H1 (cell line): ENCODE measurements around the gene PMFBP1. TPM values are rescaled to one million over a fixed set of nuclear protein-coding genes. Genes with fewer than 3 reads are reported as not detected.

ENCODE experiments used
- CTCF ChIA-PET: fragments of 300-600 bp; sonication (Branson Sonifier 250); formaldehyde crosslinking; loops from one replicate; lab custom pipeline; 2021; ENCODE audit not compliant: partially characterized antibody; lab: Charles Lee
- POLR2A ChIA-PET: fragments of 300-600 bp; sonication (Branson Sonifier 250); formaldehyde crosslinking; loops from one replicate; lab custom pipeline; 2021; ENCODE audit warnings: inconsistent platforms; ENCODE audit not compliant: partially characterized antibody; lab: Charles Lee
- DNase-seq, 2 experiments: peaks; one replicate each; pipeline versions ENCODE4 v3.0.0 to v3.0.0-alpha.2; 2010 to 2022; ENCODE audit warnings: low spot score in 2 of 2, low read depth in 1 of 2, mixed read lengths in 1 of 2
- FAIRE-seq: peaks from 2 replicates; lab custom pipeline; 2011; peaks lifted over from hg19 to GRCh38; lab: Jason Lieb, UNC
- H2AFZ ChIP-seq: 2 replicates; pipeline ENCODE4 v1.8.1; 2012; ENCODE audit warnings: low read length, inconsistent platforms
- H2AK5ac ChIP-seq: 2 replicates; pipeline ENCODE4 v1.6.1; 2013; ENCODE audit warnings: low read depth, low read length
- H2BK120ac ChIP-seq: replicated peaks from 2 replicates; pipeline ENCODE3; 2013; ENCODE audit warnings: low read depth, low read length, inconsistent platforms
- H2BK12ac ChIP-seq: 2 replicates; pipeline ENCODE4 v1.6.1; 2013; ENCODE audit warnings: low read depth, low read length
- H2BK15ac ChIP-seq: 2 replicates; pipeline ENCODE4 v1.6.1; 2013; ENCODE audit warnings: low read length
- H2BK20ac ChIP-seq: 2 replicates; pipeline ENCODE4 v1.6.1; 2013; ENCODE audit warnings: low read length
- H2BK5ac ChIP-seq: 2 replicates; pipeline ENCODE4 v1.6.1; 2013; ENCODE audit warnings: low read depth, low read length
- H3K14ac ChIP-seq: 2 replicates; pipeline ENCODE4 v1.6.1; 2013; ENCODE audit warnings: inconsistent platforms; ENCODE audit not compliant: insufficient read length
- H3K18ac ChIP-seq: 2 replicates; pipeline ENCODE4 v1.6.1; 2013; ENCODE audit warnings: low read length; ENCODE audit errors: extremely low read depth
- H3K23ac ChIP-seq: 2 replicates; pipeline ENCODE4 v1.6.1; 2013; ENCODE audit warnings: inconsistent platforms; ENCODE audit not compliant: insufficient read length
- H3K23me2 ChIP-seq: 2 replicates; pipeline ENCODE4 v1.6.1; 2013; ENCODE audit warnings: low read depth, low read length
- H3K27ac ChIP-seq: 2 replicates; pipeline ENCODE4 v1.6.1; 2011; ENCODE audit warnings: low read depth, low read length, inconsistent platforms
- H3K27me3 ChIP-seq, 4 experiments: replicated peaks in 1 of 4; 1 replicate in 1 of 4; 2 replicates in 3 of 4; pipeline versions ENCODE4 v1.6.1 to v1.8.1; 2011 to 2013; ENCODE audit warnings: low read length in 3 of 4, mild to moderate bottlenecking in 3 of 4, inconsistent platforms in 2 of 4, mixed read lengths in 2 of 4, moderate library complexity in 1 of 4; ENCODE audit not compliant: control insufficient read depth in 3 of 4, insufficient read depth in 3 of 4; ENCODE audit errors: extremely low read depth in 1 of 4
- H3K36me3 ChIP-seq, 4 experiments: 2 replicates each; pipeline versions ENCODE4 v1.6.1 to v1.8.1; 2011 to 2013; ENCODE audit warnings: mild to moderate bottlenecking in 4 of 4, low read length in 3 of 4, moderate library complexity in 2 of 4, control low read depth in 1 of 4, inconsistent platforms in 1 of 4; ENCODE audit not compliant: insufficient read depth in 4 of 4, control insufficient read depth in 2 of 4
- H3K4ac ChIP-seq: replicated peaks from 2 replicates; pipeline ENCODE3; 2013; ENCODE audit warnings: low read length, low read depth, mixed read lengths, inconsistent platforms; ENCODE audit not compliant: insufficient read length
- H3K4me1 ChIP-seq, 4 experiments: replicated peaks in 1 of 4; 1 replicate in 1 of 4; 2 replicates in 3 of 4; pipeline versions ENCODE4 v1.6.1 to v1.8.1; 2011 to 2013; ENCODE audit warnings: low read length in 3 of 4, inconsistent platforms in 2 of 4, mixed read lengths in 1 of 4; ENCODE audit not compliant: insufficient read depth in 4 of 4, control insufficient read depth in 3 of 4
- H3K4me2 ChIP-seq, 2 experiments: 2 replicates each; pipeline versions ENCODE4 v1.6.1 to v1.8.1; 2011 to 2013; ENCODE audit warnings: low read depth in 2 of 2, low read length in 2 of 2, control low read depth in 1 of 2, inconsistent platforms in 1 of 2, mild to moderate bottlenecking in 1 of 2; ENCODE audit not compliant: insufficient read depth in 1 of 2
- H3K4me3 ChIP-seq, 4 experiments: fragments of 200-600, 300-600 bp in 1 of 4; sonication (generic), shearing (Covaris generic), sonication (Bioruptor Twin) in 1 of 4; 2 replicates each; pipeline versions ENCODE4 v1.5.1 to v1.8.1; 2011 to 2016; ENCODE audit warnings: low read length in 4 of 4, low read depth in 3 of 4, control low read depth in 2 of 4, inconsistent platforms in 2 of 4, mild to moderate bottlenecking in 2 of 4, mixed read lengths in 1 of 4, moderate library complexity in 1 of 4; ENCODE audit not compliant: insufficient read depth in 2 of 4; ENCODE audit errors: extremely low read depth in 1 of 4
- H3K56ac ChIP-seq: replicated peaks from 2 replicates; pipeline ENCODE3; 2013; ENCODE audit warnings: low read depth, mild to moderate bottlenecking, mixed read lengths, low read length, inconsistent platforms; ENCODE audit not compliant: insufficient read length
- H3K79me1 ChIP-seq: 2 replicates; pipeline ENCODE4 v1.6.1; 2013; ENCODE audit warnings: low read depth, low read length, control low read depth
- H3K79me2 ChIP-seq, 2 experiments: 2 replicates each; pipeline versions ENCODE4 v1.6.1 to v1.8.1; 2012 to 2013; ENCODE audit warnings: low read length in 2 of 2, mild to moderate bottlenecking in 2 of 2, inconsistent platforms in 1 of 2; ENCODE audit not compliant: insufficient read depth in 2 of 2, control insufficient read depth in 1 of 2
- H3K9ac ChIP-seq, 4 experiments: replicated peaks in 1 of 4; 1 replicate in 1 of 4; 2 replicates in 3 of 4; pipeline versions ENCODE4 v1.6.1 to v1.8.1; 2011 to 2013; ENCODE audit warnings: low read depth in 3 of 4, low read length in 3 of 4, control low read depth in 2 of 4, mild to moderate bottlenecking in 2 of 4, moderate library complexity in 2 of 4, inconsistent platforms in 1 of 4; ENCODE audit errors: extremely low read depth in 1 of 4
- H3K9me3 ChIP-seq, 2 experiments: 2 replicates each; pipeline versions ENCODE4 v1.6.1 to v1.8.1; 2012 to 2013; ENCODE audit warnings: mild to moderate bottlenecking in 2 of 2, moderate library complexity in 2 of 2, control low read depth in 1 of 2, inconsistent platforms in 1 of 2, low read depth in 1 of 2, low read length in 1 of 2, mixed read lengths in 1 of 2; ENCODE audit not compliant: insufficient read depth in 2 of 2
- H4K20me1 ChIP-seq, 2 experiments: replicated peaks in 1 of 2; 2 replicates each; pipeline versions ENCODE3 to v1.8.1; 2011 to 2013; ENCODE audit warnings: inconsistent platforms in 2 of 2, low read length in 2 of 2, mild to moderate bottlenecking in 1 of 2; ENCODE audit not compliant: insufficient read depth in 2 of 2, control insufficient read depth in 1 of 2
- H4K5ac ChIP-seq: 2 replicates; pipeline ENCODE4 v1.6.1; 2013; ENCODE audit warnings: low read length, low read depth, mixed read lengths, inconsistent platforms; ENCODE audit not compliant: insufficient read length
- H4K8ac ChIP-seq: 2 replicates; pipeline ENCODE4 v1.8.0; 2013; ENCODE audit warnings: mild to moderate bottlenecking, moderate library complexity, low read length, inconsistent platforms; ENCODE audit not compliant: insufficient read depth; ENCODE audit errors: extremely low read depth
- H4K91ac ChIP-seq: replicated peaks from 2 replicates; pipeline ENCODE3; 2013; ENCODE audit warnings: low read length, mixed read lengths, inconsistent platforms; ENCODE audit not compliant: insufficient read length
- ATF2 ChIP-seq: IDR thresholded peaks from 2 replicates; pipeline ENCODE4 v1.6.1; 2012; ENCODE audit warnings: low read length, inconsistent platforms
- CBX8 ChIP-seq: fragments of 300-800, 300-1000 bp; sonication (generic); IDR thresholded peaks from 2 replicates; pipeline ENCODE4 v1.7.1; 2016; ENCODE audit warnings: low read depth, low read length, borderline replicate concordance
- CHD1 ChIP-seq: IDR thresholded peaks from 2 replicates; pipeline ENCODE4 v1.6.1; 2012; ENCODE audit warnings: low read depth, low read length, improper control_type of control experiment
- CHD2 ChIP-seq: IDR thresholded peaks from 2 replicates; pipeline ENCODE4 v1.6.1; 2012; ENCODE audit warnings: low read length, improper control_type of control experiment
- NANOG ChIP-seq: IDR thresholded peaks from 2 replicates; pipeline ENCODE4 v1.6.1; 2011; ENCODE audit warnings: low read length, low read depth, mild to moderate bottlenecking, inconsistent platforms; ENCODE audit not compliant: insufficient read depth, poor library complexity, severe bottlenecking
- TCF12 ChIP-seq: IDR thresholded peaks from 2 replicates; pipeline ENCODE4 v1.6.1; 2011; ENCODE audit warnings: low read depth, mild to moderate bottlenecking, low read length
- USF2 ChIP-seq: IDR thresholded peaks from 2 replicates; pipeline ENCODE4 v1.6.1; 2011; ENCODE audit warnings: low read length, improper control_type of control experiment
- WGBS, 2 experiments: shearing (Covaris generic) in 1 of 2; methylation state at CpG; one replicate each; pipeline versions ENCODE4 v1.1.6 to v1.1.7; 2013 to 2015; ENCODE audit warnings: low lambda C conversion rate in 2 of 2, mixed read lengths in 2 of 2, inconsistent platforms in 1 of 2, low coverage in 1 of 2, missing lambda C conversion rate in 1 of 2; ENCODE audit not compliant: insufficient replicate concordance in 2 of 2, insufficient coverage in 1 of 2, insufficient read length in 1 of 2; ENCODE audit errors: extremely low coverage in 1 of 2, missing lambda C conversion rate in 1 of 2; 5-methylcytosine and 5-hydroxymethylcytosine counted together
- polyA plus RNA-seq, 7 experiments: library from polyadenylated mRNA; depleted of rRNA in 3 of 7; stranded (reverse) in 5 of 7; unstranded in 2 of 7; fragments of >200 nt in 5 of 7; fragments of 200-250 nt in 2 of 7; gene quantifications; 1 replicate in 5 of 7; 2 replicates in 1 of 7; 4 replicates in 1 of 7; pipeline versions ENCODE4 v1.2.1 to v1.2.3, GENCODE V29; 2011 to 2013; ENCODE audit warnings: missing spikeins in 2 of 7, mixed read lengths in 2 of 7
- total RNA-seq: library from RNA; stranded (reverse); fragmentation: NEBNext Ultra II Directional; extraction: Animal tissue kit (Norgen Biotek cat#: 25700); gene quantifications from 2 replicates; pipeline ENCODE4 v1.2.1, GENCODE V29; 2021

The PMFBP1 gene
- total and polyA plus RNA-seq, 2 of the 8 experiments (the other 6 are each of a cell fraction or from before 2014, with no cell fraction given) = 0.32 to 1.6 TPM

GRCh38 chr16:72093448-72094265 is 78.3 kb downstream of the PMFBP1 start, which contains the start of the genes DHX38 and TXNL4B:
Gene DHX38 (plus strand): TSS chr16:72093847. CDS start chr16:72096158, 2,311 bp downstream.
Gene TXNL4B (minus strand): TSS chr16:72093620. CDS start chr16:72090749, 2,871 bp downstream.
- 3% methylated on average over 42 of the region's 43 CpGs; no CpG with 5 or more reads in 1 of the 2 experiments for WGBS, 2 experiments
- no peak within 1 kb of the TSS for H3K23ac ChIP-seq
- no peak within 1 kb of the TSS for H2BK15ac ChIP-seq
- H3K9me3 ChIP-seq = no peaks in the 10 kb centered on the region
- H2BK120ac ChIP-seq = no peak within 1 kb of the TSS
- H3K27me3 ChIP-seq = no peaks in the 10 kb centered on the region
- DNase-seq (peak; percentile 85 to 94), FAIRE-seq (peak; percentile 81)
- H3K27ac ChIP-seq = peak within 1 kb of the TSS; percentile 93
- peaks cover 4 to 44% of the 10 kb centered on the region in 2 experiments for H3K79me2 ChIP-seq
- H2BK20ac ChIP-seq = no peak within 1 kb of the TSS
- H2AFZ ChIP-seq = peak within 1 kb of the TSS; percentile 79
- H4K8ac ChIP-seq = peak within 1 kb of the TSS; percentile 94
- H3K4ac ChIP-seq = peak within 1 kb of the TSS; percentile 50
- peaks cover 2 to 5% of the 10 kb centered on the region in 2 experiments for H4K20me1 ChIP-seq
- ChIA-PET POLR2A (interaction anchor here (0.6 to 4.7 kb wide), 21 partner anchors 9 to 1084 kb away, joined by 3 to 23 read pairs (median 3); no protein-coding TSS in a partner anchor), CTCF (interaction anchor here (0.9 to 11.4 kb wide), 5 partner anchors 20 to 30 kb away, joined by 3 to 108 read pairs (median 4); partner anchors contain the start of gene HPR)
- peak within 1 kb of the TSS; percentile 76 to 91 (median 88) for H3K9ac ChIP-seq
- H3K4me3 ChIP-seq = peak within 1 kb of the TSS; percentile 93 to 100 (median 98)
- H3K23me2 ChIP-seq = peaks cover 8% of the 10 kb centered on the region; the same call in 1 of the 2 replicates
- peak within 1 kb of the TSS; percentile 41; the same call in 1 of the 2 replicates for H2BK12ac ChIP-seq
- H3K18ac ChIP-seq = 0 out of 2 replicates have a peak within 1 kb of the TSS, but pooled peaks have one; percentile 38
- peak within 1 kb of the TSS; percentile 85 to 92 for H3K4me2 ChIP-seq
- H3K56ac ChIP-seq = peak within 1 kb of the TSS; percentile 70
- H4K91ac ChIP-seq = peak within 1 kb of the TSS; percentile 58
- peaks cover 0 to 6% (median under 1%) of the 10 kb centered on the region in 4 experiments; a peak in 2 of 7 replicates for H3K4me1 ChIP-seq
- H2AK5ac ChIP-seq = peak within 1 kb of the TSS; percentile 75
- peak within 1 kb of the TSS; percentile 37 for H4K5ac ChIP-seq
- peak within 1 kb of the TSS; percentile 69; the same call in 1 of the 2 replicates for H2BK5ac ChIP-seq
- no peak within 1 kb of the TSS for H3K14ac ChIP-seq
- peaks cover 6% of the 10 kb centered on the region for H3K79me1 ChIP-seq
- peaks cover 3 to 32% (median 19%) of the 10 kb centered on the region in 4 experiments; a peak in 7 of 8 replicates for H3K36me3 ChIP-seq
- TF ChIP-seq TCF12 = 0 out of 2 replicates have a peak, but pooled peaks have one; percentile 6
- no peak for TF ChIP-seq CBX8
- TF ChIP-seq CHD1 = no peak
- TF ChIP-seq CHD2 = no peak
- TF ChIP-seq USF2 = no peak
- peak; percentile 34 for TF ChIP-seq NANOG
- TF ChIP-seq ATF2 = peak; percentile 56; the same call in 1 of the 2 replicates
